GF-D8 (cell line): Measurements from ENCODE around the gene ETV3.
"Not testable (repeated sequence)": the region's sequence is repeated elsewhere in the genome, so short reads cannot be mapped to it uniquely, and the experiment has no call there.

Experiments
- DNase-seq: peaks from one replicate; lab custom pipeline; 2025; lab: John Stamatoyannopoulos, UW

ETV3 gene

DNA sequence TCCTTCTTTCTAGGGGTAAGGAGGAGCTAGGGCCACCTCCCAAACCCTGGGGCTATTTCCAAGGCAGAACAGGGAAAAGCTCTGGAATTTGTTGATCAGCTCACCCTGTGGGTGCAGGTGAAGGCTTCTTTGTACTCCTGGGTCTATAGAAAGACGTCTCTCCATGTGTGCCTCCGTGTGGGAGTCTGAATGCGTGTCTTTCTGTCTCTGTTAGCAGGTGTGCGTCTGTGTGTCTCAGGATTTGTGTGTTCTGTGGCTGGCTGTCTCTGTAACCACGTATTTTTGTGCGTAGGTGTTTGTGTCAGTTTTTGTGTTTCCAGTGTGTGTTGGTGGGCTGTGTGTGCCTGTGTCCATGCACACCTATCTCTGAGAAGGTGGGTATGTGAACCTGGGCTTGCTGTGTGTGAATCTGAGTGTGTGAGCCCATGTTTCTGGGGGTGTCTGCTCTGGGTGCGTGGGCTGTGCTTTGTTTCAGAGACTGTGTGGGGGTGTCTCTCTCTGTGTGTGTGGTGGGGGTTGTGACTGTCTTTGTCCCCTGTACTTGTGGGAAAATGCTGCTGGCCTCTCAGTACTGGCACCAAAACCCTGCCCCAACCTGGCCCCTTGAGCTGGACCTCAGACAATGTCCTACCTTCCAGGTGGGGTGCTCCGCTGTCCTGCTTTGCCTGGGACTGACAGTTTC, 25.9 kb downstream of the ETV3 start:
- no peak for DNase-seq

DNA sequence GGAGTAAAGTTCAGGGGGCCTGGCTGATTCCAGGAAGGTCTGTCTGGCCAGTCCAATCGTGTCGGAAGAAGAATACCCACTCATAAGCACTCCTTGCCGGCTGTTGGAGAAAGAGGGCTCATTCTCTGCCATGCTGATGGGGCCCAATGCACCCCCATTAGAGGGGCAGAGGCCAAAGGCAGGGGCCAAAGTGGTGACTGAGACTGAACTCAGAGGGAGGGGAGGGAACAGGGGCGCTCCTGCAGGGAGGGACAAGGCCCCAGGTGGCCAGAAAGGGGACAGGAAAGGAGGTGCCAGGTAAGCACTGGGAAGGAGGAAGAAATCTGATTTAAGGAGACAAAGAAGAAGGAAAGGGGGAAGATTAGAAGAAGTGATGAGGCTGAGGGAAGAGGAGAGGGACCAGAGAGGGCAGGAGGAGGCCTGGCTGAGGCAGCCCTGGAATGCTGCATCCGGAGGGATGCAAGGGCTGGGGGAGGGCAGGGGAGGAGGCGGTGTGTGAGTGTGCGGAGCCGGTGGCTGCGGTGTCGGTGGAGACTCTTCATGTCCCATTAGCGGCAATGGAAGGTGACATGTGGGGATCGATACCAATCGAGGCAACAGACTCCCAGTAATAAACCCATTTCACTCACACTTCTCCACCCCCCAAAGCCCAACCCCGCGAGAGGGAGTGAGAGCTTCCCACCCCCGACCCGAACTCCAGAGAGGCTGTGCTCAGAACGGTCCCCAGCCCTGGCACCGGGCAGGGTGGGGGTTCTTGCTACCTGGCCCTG, 26.6 kb downstream of the ETV3 start:
- DNase-seq = no peak

DNA sequence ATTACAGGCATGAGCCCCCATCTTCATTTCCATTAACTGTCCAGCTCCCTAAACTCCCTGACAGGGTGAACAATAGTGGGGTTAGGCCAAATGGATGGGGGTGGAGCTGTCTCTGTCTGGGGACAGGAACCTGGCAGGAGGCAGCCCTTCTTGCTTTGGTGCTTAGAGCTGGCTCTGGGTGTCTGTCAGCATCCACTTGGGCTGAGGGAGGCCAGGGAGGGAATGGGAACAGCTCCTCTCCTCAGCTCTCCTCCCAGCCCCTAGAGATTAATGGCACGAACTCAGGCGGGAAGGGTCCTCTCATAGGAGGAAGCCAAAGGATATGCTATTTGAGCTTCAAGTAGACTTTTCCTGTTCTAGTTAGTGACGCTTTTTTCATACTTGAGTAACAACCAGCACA, 27.5 kb downstream of the ETV3 start:
- DNase-seq = no peak

DNA sequence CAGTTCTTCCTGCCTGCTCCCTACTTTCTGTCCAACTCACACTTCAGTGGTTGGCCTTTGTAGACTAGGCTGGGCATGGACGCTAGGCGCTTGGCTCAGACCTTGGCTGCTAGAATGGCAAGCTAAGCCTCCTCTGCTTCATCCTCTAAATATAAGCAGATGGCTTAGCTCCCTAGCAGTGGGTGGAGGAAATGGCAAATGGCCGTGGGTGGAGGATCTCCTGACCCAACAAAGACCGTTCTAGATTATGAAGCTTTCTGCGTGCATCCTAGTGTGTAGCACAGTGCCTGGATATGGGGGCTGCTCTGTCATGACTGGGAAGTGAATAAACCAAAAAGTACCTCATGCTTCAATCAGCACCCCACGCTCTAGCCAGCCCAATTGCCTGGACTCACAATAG, 28.2 kb downstream of the ETV3 start:
- DNase-seq = no peak

DNA sequence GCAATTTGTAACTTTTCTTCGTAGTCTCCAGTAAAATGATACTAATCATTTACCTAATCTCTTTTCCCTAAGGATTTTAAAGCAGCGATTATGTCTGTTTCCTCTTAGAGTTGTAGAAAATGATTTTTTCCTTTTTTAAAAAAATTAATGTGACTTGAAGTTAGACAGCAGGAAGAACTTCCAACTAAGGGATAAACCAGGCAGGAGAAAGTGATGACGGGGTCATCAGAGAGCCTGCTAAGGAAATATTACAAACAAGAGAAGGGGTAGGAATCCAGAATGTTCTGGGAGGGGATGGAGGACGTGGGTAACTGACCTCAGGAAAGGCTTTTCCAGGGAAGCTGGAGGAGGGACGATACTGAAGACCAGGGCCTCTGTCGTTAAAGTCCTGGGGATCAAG, 29.7 kb downstream of the ETV3 start:
- no peak for DNase-seq

DNA sequence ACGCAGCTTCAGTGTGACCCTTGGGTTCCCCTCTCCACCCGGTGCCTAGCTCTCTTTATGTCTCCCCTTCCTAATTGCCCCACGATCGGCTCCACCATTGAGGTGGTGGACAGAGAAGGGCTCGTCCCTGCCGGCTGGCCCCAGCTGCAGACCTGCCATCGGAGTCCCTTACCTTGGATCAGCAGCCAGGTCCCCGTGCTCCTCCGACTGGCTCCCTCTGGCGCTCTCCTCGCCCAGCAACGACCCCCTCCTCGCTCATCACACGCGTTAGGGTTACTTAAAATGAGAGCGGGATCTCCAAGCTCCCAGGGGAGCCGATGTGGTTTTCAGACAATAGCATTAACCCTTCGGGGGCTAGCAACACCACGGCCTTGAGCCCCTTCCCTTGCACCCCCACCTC, 30.5 kb downstream of the ETV3 start:
- DNase-seq = no peak

DNA sequence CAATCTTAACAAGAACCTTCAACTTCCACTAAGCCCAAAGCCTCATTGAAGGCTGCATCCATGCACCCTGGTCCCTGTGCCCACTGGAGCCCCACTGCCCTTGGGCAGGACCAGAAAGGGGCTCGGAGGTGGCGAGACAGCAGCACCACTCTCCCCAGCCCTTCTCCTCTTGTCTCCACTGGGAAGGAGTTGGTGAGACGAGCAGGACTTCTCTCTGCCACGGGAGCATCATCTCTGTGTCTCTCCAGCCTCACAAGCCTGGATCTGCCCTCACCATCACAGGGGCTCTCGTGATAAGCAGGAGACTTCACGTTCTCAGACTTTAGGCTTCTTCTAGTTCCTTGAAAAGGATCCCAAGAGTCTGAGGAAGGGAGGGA, 31.4 kb downstream of the ETV3 start:
- no peak for DNase-seq

DNA sequence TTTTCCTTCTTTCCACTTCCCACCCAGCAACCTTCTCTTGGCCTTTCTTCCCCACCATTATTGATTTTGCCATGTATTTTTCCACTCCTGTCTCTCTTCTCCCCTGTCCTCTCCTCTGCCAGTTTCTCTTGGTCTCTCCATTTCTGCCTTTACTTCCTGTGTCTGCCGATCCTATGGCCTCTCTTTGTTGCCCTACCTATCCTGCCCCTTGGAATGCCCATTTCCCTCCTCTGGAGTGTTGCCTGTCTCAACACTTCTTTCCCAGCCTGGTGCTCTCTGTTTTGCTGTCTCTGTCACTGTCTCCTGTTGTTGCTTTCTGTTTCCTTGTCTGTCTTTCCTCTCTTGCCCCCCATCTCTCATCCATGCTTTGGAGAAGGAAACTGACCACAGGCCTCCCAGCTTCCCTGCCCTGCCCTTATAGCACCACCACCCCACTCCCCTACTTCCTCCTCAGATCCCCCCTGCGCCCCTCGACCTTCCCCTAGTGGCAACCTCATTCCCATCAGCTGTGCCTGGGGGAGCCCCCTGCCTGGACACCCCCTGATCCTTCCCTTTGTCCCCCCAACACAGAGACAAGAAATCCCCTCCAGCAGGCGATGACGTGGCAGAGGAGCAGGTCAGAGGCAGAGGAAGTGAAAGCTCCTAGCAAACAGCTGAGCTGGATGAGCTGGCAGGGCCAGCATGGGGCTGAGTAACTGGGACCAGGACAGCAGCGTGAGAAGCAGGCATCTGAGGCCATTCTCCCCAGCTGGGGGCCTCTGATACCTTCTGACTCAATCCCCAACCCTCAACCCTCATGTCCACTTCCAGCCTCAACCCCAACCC, 32.0 kb downstream of the ETV3 start:
- DNase-seq = no peak

DNA sequence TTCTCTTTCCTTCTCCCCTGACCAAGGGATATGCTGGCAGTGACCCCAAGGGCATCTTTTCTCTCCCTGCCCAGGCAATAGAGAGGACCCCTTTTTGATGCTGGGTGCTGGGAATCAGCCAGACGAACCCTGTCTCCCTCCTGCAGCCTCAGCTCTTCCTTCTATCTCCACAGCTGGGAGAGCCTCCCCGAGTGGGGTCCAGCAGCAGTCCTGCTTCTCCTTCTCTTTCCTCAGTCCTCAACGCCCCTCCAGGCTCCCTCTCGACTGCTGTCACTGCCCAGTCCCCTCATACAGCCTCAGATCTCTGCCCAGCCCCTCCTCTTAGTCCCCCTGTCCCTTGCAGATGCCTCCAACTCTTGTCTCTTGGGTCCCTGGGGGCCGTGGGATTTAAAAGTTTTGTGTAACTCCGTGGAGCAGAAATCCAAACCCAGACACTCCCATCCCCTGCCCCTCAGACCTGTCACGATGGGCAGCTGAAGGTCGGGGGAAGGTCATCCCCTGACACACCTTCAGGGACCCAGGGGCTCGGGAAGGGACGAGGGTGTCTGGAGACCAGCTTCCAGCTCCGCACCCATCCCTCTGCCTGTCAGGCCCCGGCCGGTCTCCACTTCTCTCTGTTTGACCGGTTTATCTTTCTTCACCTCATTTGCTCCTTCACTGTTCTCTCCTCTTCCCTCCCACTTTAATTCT, 32.8 kb downstream of the ETV3 start:
- no peak for DNase-seq

DNA sequence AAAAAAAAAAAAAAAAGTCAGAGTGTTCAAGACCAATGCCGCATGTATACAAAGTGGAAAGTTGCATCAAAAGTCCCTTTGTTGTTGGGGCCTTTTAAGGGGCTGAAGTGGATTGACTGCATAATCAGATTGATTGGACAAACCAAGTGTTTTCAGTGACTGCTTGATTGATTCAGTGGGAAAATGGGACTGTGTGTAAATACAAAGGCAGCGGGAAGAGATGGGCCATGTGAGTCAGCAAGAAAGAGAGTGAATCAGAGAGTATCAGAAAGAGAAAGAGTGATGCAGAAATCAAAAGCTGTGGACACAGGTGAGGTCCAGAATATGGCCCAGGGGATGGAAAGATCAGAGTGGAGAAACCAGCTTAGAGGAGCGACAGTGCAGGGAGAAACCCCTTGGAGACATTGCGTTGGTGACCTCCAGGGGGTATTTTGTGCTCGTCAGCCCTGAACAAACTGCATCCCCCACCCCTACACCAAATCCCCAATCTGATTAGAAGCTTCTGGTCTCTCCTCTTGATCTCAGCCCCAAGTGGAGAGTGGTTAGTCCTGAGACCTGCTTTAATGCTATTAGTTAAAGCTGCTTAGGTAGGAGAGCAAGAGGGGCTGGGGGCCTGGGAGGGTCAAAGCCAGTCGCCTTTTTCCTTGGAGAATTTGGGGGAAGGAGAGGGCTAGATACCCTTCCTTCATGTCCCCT, 33.4 kb downstream of the ETV3 start:
- no peak for DNase-seq

DNA sequence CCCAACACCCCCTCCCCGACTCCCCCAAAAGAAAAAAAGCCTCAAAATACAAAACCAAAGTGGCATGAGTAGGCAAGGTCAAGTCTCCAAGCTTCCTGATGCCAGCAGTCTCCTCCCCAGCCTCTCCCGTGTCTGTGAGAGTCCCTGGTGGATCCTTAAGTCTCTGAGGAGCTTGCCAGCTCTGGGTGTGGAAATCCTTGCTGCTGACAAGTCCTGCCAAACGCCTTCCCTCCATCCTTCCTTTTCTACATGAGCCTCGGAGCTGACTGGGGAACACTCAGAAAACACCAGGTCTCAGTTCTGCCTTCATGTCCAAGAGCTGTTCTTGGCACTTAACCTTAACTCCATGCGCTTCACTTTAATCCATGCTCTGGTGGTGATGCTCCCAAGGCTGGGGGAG, 34.9 kb downstream of the ETV3 start:
- no peak for DNase-seq

DNA sequence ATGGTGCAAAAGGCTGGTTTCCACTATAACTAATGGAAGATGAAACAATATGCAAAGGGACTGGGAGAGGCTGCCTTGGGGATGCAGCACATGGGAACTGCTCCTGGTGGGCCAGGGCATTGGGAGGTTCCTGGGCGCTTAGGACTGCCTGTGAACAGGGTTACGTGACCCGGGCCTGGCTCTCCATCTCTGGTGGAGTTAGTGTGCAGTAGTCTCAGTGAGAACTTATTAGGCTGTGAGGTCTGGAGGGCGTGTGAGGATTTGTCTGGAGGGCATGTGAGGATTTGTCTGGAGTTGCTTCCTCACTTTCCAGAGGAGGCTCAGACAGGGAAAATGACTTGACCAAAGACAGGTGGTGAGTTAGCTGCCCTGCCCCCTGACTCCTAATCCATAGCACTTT, 37.0 kb downstream of the ETV3 start:
- no peak for DNase-seq

DNA sequence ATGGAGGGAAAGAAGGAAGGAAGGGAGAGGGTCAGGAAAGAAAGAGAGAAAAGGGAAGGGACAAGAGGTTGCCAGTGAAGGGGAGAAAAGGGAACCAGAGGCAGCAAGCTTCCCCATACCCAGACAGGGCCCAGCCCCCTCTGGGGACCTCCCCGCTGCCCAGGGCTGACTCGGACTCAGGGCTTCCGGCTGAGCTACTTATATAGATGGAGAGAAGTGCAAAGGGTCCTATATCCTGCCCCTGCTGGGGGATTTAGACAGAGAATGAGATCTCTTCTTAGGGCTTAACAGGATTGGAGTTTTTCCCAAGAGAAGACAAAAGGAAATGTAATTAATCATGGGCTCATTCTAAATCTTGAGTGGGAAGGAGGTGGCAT, 38.6 kb downstream of the ETV3 start, which contains the start of gene ETV3L:
Gene ETV3L (minus strand): TSS at position 176 of the 377 bp plus-strand sequence. CDS start 285 bp downstream, outside the sequence.
- DNase-seq = no peak

DNA sequence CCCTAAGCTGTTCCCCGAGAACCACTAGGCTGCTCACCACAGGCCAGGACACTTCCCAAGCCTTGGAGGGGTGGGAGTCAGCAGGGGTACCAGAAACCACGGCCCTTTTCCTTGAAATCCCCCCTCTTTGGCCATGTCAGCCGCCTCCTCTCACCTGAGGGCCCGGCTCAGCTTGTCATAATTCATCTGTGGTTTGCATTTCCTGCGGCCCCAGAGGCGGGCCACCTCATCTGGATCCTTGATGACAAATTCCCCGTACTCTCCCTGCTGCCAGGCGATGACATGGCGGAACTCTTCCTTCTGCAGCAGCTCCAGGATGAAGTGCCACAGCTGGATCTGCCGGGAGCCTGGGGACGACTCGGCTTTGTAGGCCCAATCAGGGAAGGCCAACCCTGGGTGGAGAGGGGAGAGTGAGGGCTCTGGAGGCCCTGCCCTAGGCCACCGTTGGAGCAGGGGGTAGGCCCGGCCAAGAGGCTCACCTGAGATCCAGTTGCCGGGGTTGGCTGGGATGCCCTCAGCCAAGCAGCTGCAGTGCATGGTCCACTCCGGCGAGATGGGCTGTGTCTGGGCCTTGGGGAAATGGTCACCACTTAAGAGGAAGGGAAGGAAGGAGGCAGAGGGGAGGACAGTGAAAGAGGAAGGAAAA, 39.1 kb downstream of the ETV3 start:
- DNase-seq = not testable (repeated sequence)

DNA sequence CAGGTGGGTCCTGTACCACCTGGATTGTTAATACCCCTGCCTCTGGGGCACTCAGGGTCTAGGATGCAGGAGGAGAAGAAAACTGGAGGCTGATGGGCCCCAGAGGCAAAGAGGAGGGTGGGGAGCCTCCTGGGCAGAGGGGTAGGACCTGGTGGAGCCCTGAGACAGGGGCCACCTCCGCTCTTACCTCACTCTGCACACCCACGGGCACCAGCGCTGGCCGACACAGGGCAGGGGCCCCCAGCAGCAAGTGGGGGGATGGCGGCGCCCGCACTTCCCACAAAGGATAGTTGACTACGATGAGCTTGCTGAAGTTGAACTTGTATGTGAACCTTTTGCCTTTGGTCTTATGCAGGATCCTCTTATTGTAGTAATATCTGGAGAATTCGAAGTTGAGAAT, 39.7 kb downstream of the ETV3 start:
- no peak for DNase-seq

DNA sequence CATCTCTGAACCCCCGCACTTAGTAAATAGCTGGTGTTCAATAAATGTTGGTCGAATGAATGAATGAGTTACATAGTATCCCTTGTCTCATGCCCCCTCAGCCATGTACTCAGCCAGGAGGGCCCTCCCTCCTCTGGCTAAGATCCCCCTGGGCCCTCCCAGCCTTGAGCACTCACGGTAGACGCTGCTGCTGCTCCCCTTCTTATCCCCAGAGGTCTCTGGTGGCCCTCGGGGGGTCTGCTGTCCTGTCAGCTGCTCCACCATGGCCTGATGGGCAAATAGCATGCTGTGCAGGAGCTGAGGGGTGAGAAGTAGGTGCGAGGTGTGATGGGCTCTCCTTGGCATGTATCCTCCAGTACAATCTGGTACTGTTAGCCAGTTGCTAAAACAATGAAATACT, 40.5 kb downstream of the ETV3 start:
- DNase-seq = no peak

DNA sequence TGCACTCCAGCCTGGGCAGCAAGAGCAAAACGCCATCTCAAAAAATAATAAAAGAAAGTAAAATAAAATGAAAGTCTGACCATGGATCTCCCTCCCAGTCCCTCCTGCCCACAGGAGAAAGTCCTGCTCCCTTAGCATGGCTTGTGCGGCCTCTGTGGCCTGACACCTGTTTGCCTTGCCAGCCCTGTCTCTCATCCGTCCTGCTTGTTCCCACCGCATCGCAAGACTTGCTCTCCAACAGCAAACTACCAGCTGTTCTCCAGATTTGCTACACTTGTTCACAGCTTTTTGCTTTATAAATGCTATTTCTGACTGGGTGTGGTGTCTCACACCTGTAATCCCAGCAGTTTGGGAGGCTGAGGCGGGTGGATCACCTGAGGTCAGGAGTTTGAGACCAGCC, 41.3 kb downstream of the ETV3 start:
- DNase-seq = no peak

DNA sequence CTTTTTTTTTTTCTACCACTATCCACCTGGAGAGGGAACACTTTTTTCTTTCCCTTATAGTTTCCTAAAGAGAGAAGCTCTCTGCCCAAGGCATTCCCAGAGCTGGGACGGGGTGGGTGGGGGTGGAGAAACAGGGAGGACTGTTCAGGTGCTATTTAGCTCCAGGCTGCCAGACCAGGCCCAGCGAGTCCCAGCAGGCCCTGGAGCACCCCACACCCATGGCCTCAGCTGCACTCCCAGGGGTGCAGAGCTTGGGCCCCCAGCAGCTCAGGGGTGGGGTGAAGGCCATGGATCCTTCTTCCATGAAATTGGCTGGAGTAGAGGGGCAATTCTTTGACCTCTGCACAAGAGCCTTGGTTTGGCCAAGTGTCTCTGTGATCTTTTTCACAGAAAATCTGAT, 42.6 kb downstream of the ETV3 start:
- DNase-seq = no peak

DNA sequence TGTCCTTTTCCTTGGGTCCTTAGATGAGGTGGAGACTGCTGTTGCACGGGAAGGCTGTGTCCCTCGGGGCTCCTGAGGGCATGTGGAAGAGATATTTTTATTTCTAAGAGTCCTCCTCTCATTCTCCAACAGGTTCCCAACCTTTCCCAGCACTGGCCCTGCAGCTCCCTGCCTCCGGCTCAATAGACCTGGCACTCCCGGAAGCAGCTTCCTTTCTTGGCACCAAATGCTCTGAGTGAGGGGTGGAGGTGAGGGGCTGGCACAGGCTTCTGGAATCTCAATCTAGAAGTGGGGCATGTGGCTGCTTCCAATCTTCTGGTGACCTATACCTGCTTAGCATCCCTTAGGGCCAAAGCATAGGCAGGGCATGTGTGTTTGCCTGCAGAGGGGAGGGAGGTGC, 43.1 kb downstream of the ETV3 start:
- no peak for DNase-seq

DNA sequence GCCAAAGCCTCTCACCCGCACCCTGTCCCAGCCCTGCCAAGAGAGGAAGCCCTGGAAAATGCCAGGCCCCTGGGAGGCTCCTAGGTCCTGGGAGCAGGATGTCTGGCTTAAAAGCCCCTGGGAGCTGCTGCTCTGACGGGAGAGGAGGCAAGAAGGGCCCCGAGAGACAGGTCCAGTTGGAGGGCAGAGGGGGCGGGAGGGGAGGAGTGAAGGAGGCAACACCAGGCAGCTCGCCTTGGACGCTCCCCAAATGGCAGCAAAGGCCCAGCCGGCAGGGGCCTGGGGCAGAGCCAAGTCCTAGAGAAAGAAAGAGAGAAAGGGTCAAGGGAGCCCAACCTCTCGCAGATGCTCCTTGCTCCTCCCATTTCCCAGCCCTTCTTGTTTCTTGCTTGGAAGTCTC, 45.4 kb downstream of the ETV3 start:
- DNase-seq = no peak

DNA sequence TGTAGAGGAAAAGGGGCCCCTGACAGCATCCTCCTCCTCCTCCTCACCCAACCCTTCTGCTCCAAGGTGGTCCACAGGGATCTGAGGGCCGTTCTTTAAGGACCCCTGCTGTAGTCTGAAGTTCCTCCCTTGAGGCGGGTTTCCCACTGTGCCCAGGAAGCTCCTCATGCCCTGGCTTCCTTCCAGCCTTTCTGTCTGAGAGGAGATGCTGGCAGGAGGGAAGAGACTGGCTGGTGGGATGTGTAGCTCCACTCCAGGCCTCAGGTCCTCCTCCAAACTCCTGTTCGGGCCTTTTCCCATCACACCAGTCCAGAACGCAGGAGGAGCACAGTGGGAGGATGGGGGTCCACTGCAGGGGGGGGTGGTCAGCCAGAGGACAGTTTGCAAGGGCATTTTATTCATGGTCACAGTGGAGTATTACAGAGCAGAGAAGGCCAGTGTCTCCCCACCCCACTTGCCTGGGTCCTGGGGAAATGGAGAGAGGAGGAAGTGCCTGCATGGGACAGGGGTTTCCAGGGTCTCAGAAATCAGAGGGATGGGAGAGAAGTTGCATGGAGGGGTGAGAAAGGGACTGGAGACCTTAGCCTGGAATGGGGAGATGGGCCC, 46.4 kb downstream of the ETV3 start:
- no peak for DNase-seq
